GM12878 (cell line): Measurements from ENCODE around the gene DMKN. TPM values are rescaled to one million over a fixed set of nuclear protein-coding genes. Genes with fewer than 3 reads are reported as not detected.

Experiments used
- ATAC-seq: fragments of 200-7000 bp; cut with Tn5 transposase; 3 replicates; pipeline ENCODE4 v1.9.1; 2020; ENCODE audit warnings: mild to moderate bottlenecking, moderate library complexity
- BruUV-seq: library from RNA; stranded (reverse); fragments of 400-500 nt; replicated peaks from 2 replicates; lab custom pipeline; 2021; lab: Mats Ljungman, UMichigan
- CTCF ChIA-PET: fragments of 300-600 bp; sonication (Branson Sonifier 250); formaldehyde crosslinking; extraction: SDS; loops from one replicate; lab custom pipeline; 2021; ENCODE audit warnings: inconsistent platforms; lab: Yijun Ruan, JAX
- POLR2A ChIA-PET: fragments of 350-600 bp; formaldehyde crosslinking; extraction: SDS; loops from one replicate; lab custom pipeline; 2021; ENCODE audit warnings: inconsistent platforms; lab: Charles Lee
- RAD21 ChIA-PET: fragments of 300-600 bp; sonication (Branson Sonifier 250); formaldehyde crosslinking; loops from one replicate; lab custom pipeline; 2023; ENCODE audit warnings: antibody characterized with exemption; ENCODE audit not compliant: unreplicated experiment; lab: Charles Lee
- SMC1A ChIA-PET: fragments of 300-600 bp; sonication (Branson Sonifier 250); formaldehyde crosslinking; loops from one replicate; lab custom pipeline; 2023; ENCODE audit not compliant: unreplicated experiment, uncharacterized antibody; lab: Charles Lee
- DNase-seq: peaks from one replicate; pipeline ENCODE4 v3.0.0-alpha.2; 2011; ENCODE audit warnings: low read depth, low spot score
- FAIRE-seq: peaks from 3 replicates; lab custom pipeline; 2011; peaks lifted over from hg19 to GRCh38; lab: Jason Lieb, UNC
- H2AFZ ChIP-seq: 2 replicates; pipeline ENCODE4 v1.6.0; 2011; ENCODE audit warnings: low read depth, low read length, control low read depth; ENCODE audit not compliant: control insufficient read depth
- H3K27ac ChIP-seq: 2 replicates; pipeline ENCODE4 v1.5.1; 2011; ENCODE audit warnings: control low read depth; ENCODE audit not compliant: control insufficient read depth, insufficient read depth
- H3K27me3 ChIP-seq, 2 experiments: replicated peaks in 1 of 2; 2 replicates each; pipeline versions ENCODE4 v1.6.0 to v1.6.1; 2011; ENCODE audit warnings: low read length in 1 of 2; ENCODE audit not compliant: control insufficient read depth in 2 of 2, insufficient read depth in 2 of 2
- H3K36me3 ChIP-seq, 2 experiments: 2 replicates each; pipeline ENCODE4 v1.5.1; 2011; ENCODE audit warnings: low read length in 1 of 2; ENCODE audit not compliant: control insufficient read depth in 2 of 2, insufficient read depth in 2 of 2
- H3K4me1 ChIP-seq: 2 replicates; pipeline ENCODE4 v1.6.1; 2011; ENCODE audit warnings: mild to moderate bottlenecking, low read length, moderate library complexity, mixed read lengths; ENCODE audit not compliant: control insufficient read depth, insufficient read depth
- H3K4me2 ChIP-seq: 2 replicates; pipeline ENCODE4 v1.6.0; 2011; ENCODE audit warnings: control low read depth; ENCODE audit not compliant: control insufficient read depth, insufficient read depth
- H3K4me3 ChIP-seq: fragments of 200-600 bp; sonication (generic); 2 replicates; pipeline ENCODE4 v1.5.1; 2016
- H3K79me2 ChIP-seq: 2 replicates; pipeline ENCODE4 v1.6.0; 2011; ENCODE audit warnings: low read length; ENCODE audit not compliant: control insufficient read depth, insufficient read depth
- H3K9ac ChIP-seq: 2 replicates; pipeline ENCODE4 v1.8.0; 2011; ENCODE audit warnings: low read length, control low read depth, mixed read lengths; ENCODE audit not compliant: control insufficient read depth, insufficient read depth
- H3K9me3 ChIP-seq: replicated peaks from 3 replicates; pipeline ENCODE4 v1.5.1; 2011; ENCODE audit warnings: mild to moderate bottlenecking, low read length; ENCODE audit not compliant: control insufficient read depth, insufficient read depth
- H4K20me1 ChIP-seq: 2 replicates; pipeline ENCODE4 v1.6.0; 2011; ENCODE audit not compliant: control insufficient read depth, insufficient read depth
- BCL3 ChIP-seq: IDR thresholded peaks from 2 replicates; pipeline ENCODE4 v1.6.1; 2011; ENCODE audit warnings: borderline replicate concordance, low read depth, mild to moderate bottlenecking, moderate library complexity, low read length; ENCODE audit not compliant: insufficient read depth, poor library complexity, severe bottlenecking
- BCLAF1 ChIP-seq: fragments of 450-650 bp; IDR thresholded peaks from 2 replicates; pipeline ENCODE4 v1.6.1; 2017; ENCODE audit warnings: antibody characterized with exemption, mild to moderate bottlenecking, moderate library complexity
- FOXK2 ChIP-seq: fragments of 450-650 bp; IDR thresholded peaks from 2 replicates; pipeline ENCODE4 v1.6.1; 2017; ENCODE audit warnings: mild to moderate bottlenecking, moderate library complexity
- FOXM1 ChIP-seq: IDR thresholded peaks from 2 replicates; pipeline ENCODE4 v1.6.1; 2012; ENCODE audit warnings: low read depth, mild to moderate bottlenecking, inconsistent platforms, low read length, moderate library complexity
- HDGF ChIP-seq: fragments of 450-650 bp; IDR thresholded peaks from 2 replicates; pipeline ENCODE4 v1.6.1; 2016; ENCODE audit warnings: antibody characterized with exemption
- IRF5 ChIP-seq: fragments of 450-650 bp; IDR thresholded peaks from 2 replicates; pipeline ENCODE4 v1.6.1; 2017; ENCODE audit warnings: borderline replicate concordance
- NKRF ChIP-seq: fragments of 450-650 bp; conservative IDR thresholded peaks from 2 replicates; pipeline ENCODE4 v1.6.1; 2017; ENCODE audit warnings: mild to moderate bottlenecking, moderate library complexity
- RBBP5 ChIP-seq: fragments of 200-600 bp; sonication (generic); conservative IDR thresholded peaks from 2 replicates; pipeline ENCODE4 v1.6.1; 2016
- RUNX3 ChIP-seq: IDR thresholded peaks from 2 replicates; pipeline ENCODE4 v1.6.1; 2012; ENCODE audit warnings: low read length, inconsistent platforms
- SIN3A ChIP-seq: IDR thresholded peaks from 2 replicates; pipeline ENCODE4 v1.6.1; 2012; ENCODE audit warnings: low read depth, low read length, improper control_type of control experiment
- SIX5 ChIP-seq: IDR thresholded peaks from 2 replicates; pipeline ENCODE4 v1.6.1; 2011; ENCODE audit warnings: mild to moderate bottlenecking, low read depth, low read length, moderate library complexity; ENCODE audit not compliant: severe bottlenecking
- WGBS: methylation state at CpG from one replicate; pipeline ENCODE4 v1.1.6; 2016; ENCODE audit warnings: low lambda C conversion rate; ENCODE audit not compliant: insufficient replicate concordance, insufficient coverage; ENCODE audit errors: missing lambda C conversion rate; 5-methylcytosine and 5-hydroxymethylcytosine counted together
- in situ Hi-C: fragments of 300-500 bp; cut with MboI; formaldehyde crosslinking; loops from 9 replicates; pipeline ENCODE4 v1.14.3; 2018; ENCODE audit warnings: mixed read lengths
- intact Hi-C: fragments of 100-400 bp; cut with micrococcal nuclease; formaldehyde crosslinking; loops from one replicate; pipeline ENCODE4 v1.14.2; 2022; ENCODE audit not compliant: unreplicated experiment
- polyA plus RNA-seq, 11 experiments: library from polyadenylated mRNA; depleted of rRNA in 4 of 11; unstranded in 6 of 11; stranded (reverse) in 5 of 11; fragments of >200 nt; fragmentation: Nextera tagmentation in 4 of 11; fragmentation: Illumina TruSeq in 1 of 11; extraction: Ambion mirVana in 4 of 11; extraction: Trizol in 1 of 11; gene quantifications; 1 replicate in 1 of 11; 2 replicates in 10 of 11; pipeline versions ENCODE4 v1.2.1 to v1.2.3, GENCODE V29; 2011 to 2016; ENCODE audit warnings: inconsistent platforms in 2 of 11, missing spikeins in 2 of 11, low read depth in 1 of 11
- total RNA-seq, 4 experiments: library from RNA; depleted of rRNA in 3 of 4; stranded (reverse); fragments of >200 nt in 3 of 4; fragmentation: Illumina TruSeq in 1 of 4; extraction: Trizol in 1 of 4; gene quantifications; 2 replicates each; pipeline versions ENCODE4 v1.2.1 to v1.2.3, GENCODE V29; 2013 to 2021

DMKN gene
- total and polyA plus RNA-seq, 10 of the 15 experiments (the other 5 are each of a cell fraction or from before 2014, with no cell fraction given): 36.4 to 114 (median 58.6) TPM

GRCh38 chr19:35560677-35561076 is 47.2 kb upstream of the DMKN start:
- FAIRE-seq (no peak), ATAC-seq (no peak), DNase-seq (no peak)
- RAD21 ChIA-PET: no interaction called here
- in situ Hi-C loops (no loop called here), intact Hi-C loops (no loop called here)
- H3K27me3 ChIP-seq: no peaks in the 10 kb centered on the region; a peak in 2 of 4 replicates
- SMC1A ChIA-PET: no interaction called here
- H3K4me1 ChIP-seq: peaks cover 30% of the 10 kb centered on the region
- TF ChIP-seq SIN3A (no peak), BCL3 (no peak), FOXK2 (no peak), HDGF (no peak), IRF5 (no peak), NKRF (no peak), RBBP5 (no peak), BCLAF1 (no peak), RUNX3 (no peak), FOXM1 (no peak), SIX5 (no peak)
- no peak overlapping the region for H3K4me2 ChIP-seq
- POLR2A ChIA-PET: no interaction called here
- no TSS peak for BruUV-seq
- CTCF ChIA-PET: interaction anchor here (2.6 kb wide), 1 partner anchor 12 kb away, joined by 17 read pairs; no protein-coding TSS in a partner anchor
- no peak overlapping the region for H2AFZ ChIP-seq
- H3K4me3 ChIP-seq: no peak overlapping the region; the same call in 1 of the 2 replicates
- no peaks in the 10 kb centered on the region; a peak in 1 of 4 replicates for H3K36me3 ChIP-seq
- H3K9me3 ChIP-seq: no peaks in the 10 kb centered on the region; the same call in 2 of the 3 replicates
- WGBS: 6% methylated on average over 2 of the region's 6 CpGs
- H3K79me2 ChIP-seq: no peaks in the 10 kb centered on the region
- H4K20me1 ChIP-seq: no peaks in the 10 kb centered on the region
- H3K27ac ChIP-seq: no peak overlapping the region
- no peak overlapping the region for H3K9ac ChIP-seq
